EL (cell line): ENCODE results near the gene CARD11.

Experiments used
- DNase-seq: peaks from one replicate; pipeline ENCODE4 v3.0.0-alpha.2; 2016

Gene CARD11

GRCh38 chr7:2937701-2938513 is 105.8 kb downstream of the CARD11 start:
- DNase-seq = no peak

GRCh38 chr7:2936891-2937580 is 106.6 kb downstream of the CARD11 start:
- DNase-seq = no peak

- DNase-seq = no peak
Observed at GRCh38 chr7:2936301-2936700, 107.4 kb downstream of the CARD11 start.

- DNase-seq = no peak
Observed at GRCh38 chr7:2934984-2935740, 108.5 kb downstream of the CARD11 start.

- peak; percentile 28 for DNase-seq
Observed at GRCh38 chr7:2934211-2934731, 109.4 kb downstream of the CARD11 start.

- DNase-seq = no peak
Observed at GRCh38 chr7:2932402-2933251, 111.0 kb downstream of the CARD11 start.

- DNase-seq = no peak
Observed at GRCh38 chr7:2931034-2931415, 112.6 kb downstream of the CARD11 start.

GRCh38 chr7:2930310-2931033 is 113.2 kb downstream of the CARD11 start:
- DNase-seq = no peak

- no peak for DNase-seq
Observed at GRCh38 chr7:2929321-2930201, 114.1 kb downstream of the CARD11 start.

- no peak for DNase-seq
Observed at GRCh38 chr7:2928613-2929311, 114.9 kb downstream of the CARD11 start.

- no peak for DNase-seq
Observed at GRCh38 chr7:2928256-2928612, 115.4 kb downstream of the CARD11 start.

GRCh38 chr7:2927592-2927991 is 116.1 kb downstream of the CARD11 start:
- DNase-seq = no peak

GRCh38 chr7:2926896-2927405 is 116.7 kb downstream of the CARD11 start:
- DNase-seq = no peak

GRCh38 chr7:2926120-2926895 is 117.4 kb downstream of the CARD11 start:
- DNase-seq = no peak

- no peak for DNase-seq
Observed at GRCh38 chr7:2924866-2925840, 118.5 kb downstream of the CARD11 start.

GRCh38 chr7:2923886-2924574 is 119.6 kb downstream of the CARD11 start:
- no peak for DNase-seq

- no peak for DNase-seq
Observed at GRCh38 chr7:2923291-2923781, 120.3 kb downstream of the CARD11 start.
